Kidney (tissue), 14 donors: ENCODE data around the gene LZTS2. TPM values are rescaled to one million over a fixed set of nuclear protein-coding genes. Genes with fewer than 3 reads are reported as not detected.
A peak's percentile ranks its signal among the peaks of the same experiment; 100 is the strongest.

Experiments used
- DNase-seq, 5 donors: peaks; one replicate each; pipeline ENCODE4 v3.0.0-alpha.2; 2013 to 2020
- FAIRE-seq: peaks from 2 replicates; lab custom pipeline; 2012; peaks lifted over from hg19 to GRCh38; lab: Jason Lieb, UNC
- H3K27ac ChIP-seq, 2 donors: one replicate each; pipeline ENCODE4 v1.7.0; 2013; ENCODE audit warnings: low read depth in 2 of 2, low read length in 2 of 2, inconsistent platforms in 1 of 2
- H3K27me3 ChIP-seq: one replicate; pipeline ENCODE4 v1.7.1; 2013; ENCODE audit warnings: low read length, inconsistent platforms; ENCODE audit not compliant: control insufficient read depth, insufficient read depth
- H3K36me3 ChIP-seq, 3 donors: one replicate each; pipeline versions ENCODE4 v1.7.0 to v1.7.1; 2013; ENCODE audit warnings: low read length in 3 of 3, control low read depth in 1 of 3, inconsistent platforms in 1 of 3; ENCODE audit not compliant: insufficient read depth in 3 of 3, control insufficient read depth in 2 of 3
- H3K4me1 ChIP-seq, 3 donors: one replicate each; pipeline versions ENCODE4 v1.7.0 to v1.7.1; 2013; ENCODE audit warnings: low read length in 3 of 3, inconsistent platforms in 1 of 3, low read depth in 1 of 3; ENCODE audit not compliant: control insufficient read depth in 2 of 3, insufficient read depth in 2 of 3
- H3K4me3 ChIP-seq, 3 donors: one replicate each; pipeline versions ENCODE4 v1.7.0 to v1.8.1; 2013; ENCODE audit warnings: low read length in 3 of 3, control low read depth in 1 of 3, inconsistent platforms in 1 of 3
- H3K9ac ChIP-seq, 3 donors: one replicate each; pipeline versions ENCODE4 v1.7.0 to v1.7.1; 2013; ENCODE audit warnings: low read length in 3 of 3, control low read depth in 1 of 3, inconsistent platforms in 1 of 3
- H3K9me3 ChIP-seq, 3 donors: one replicate each; pipeline versions ENCODE4 v1.7.0 to v1.7.1; 2013; ENCODE audit warnings: low read length in 3 of 3, control low read depth in 1 of 3, inconsistent platforms in 1 of 3; ENCODE audit not compliant: control insufficient read depth in 2 of 3, insufficient read depth in 1 of 3
- intact Hi-C: fragments of 100-400 bp; cut with DNase I; formaldehyde crosslinking; loops from one replicate; pipeline ENCODE4 v1.11.1; 2022
- polyA plus RNA-seq: library from polyadenylated mRNA; stranded (reverse); fragments of 350-450 nt; fragmentation: Illumina TruSeq; extraction: RNeasy Lipid Tissue Mini Kit (QIAGEN cat#74804); gene quantifications from one replicate; pipeline ENCODE4 v1.2.3, GENCODE V29; 2014; ENCODE audit warnings: low read depth, low replicate concordance; ENCODE audit not compliant: insufficient read depth
- total RNA-seq: library from RNA; stranded (reverse); fragmentation: NEBNext Ultra II Directional; extraction: Animal tissue kit (Norgen Biotek cat#: 25700); gene quantifications from one replicate; pipeline ENCODE4 v1.2.1, GENCODE V29; 2021
- TF ChIP-seq, protein P1 (sequence below): IDR thresholded peaks from 3 replicates; pipeline ENCODE4 v1.5.1; 2012; ENCODE audit warnings: mild to moderate bottlenecking, moderate library complexity, borderline replicate concordance; ENCODE audit not compliant: insufficient read depth; ENCODE audit errors: extremely low read depth
- donor health status: control.
- donor health status: control.
- donor health status: control.
- donor health status: control.
- donor health status: control.
- donor health status: DM: yes; HTN: yes; CAD: no.
- donor health status: Normal renal cell carcinoma (clear cell type).

The LZTS2 gene
- total and polyA plus RNA-seq, 2 donors from 2014 or later, result 47.3 to 54.7 TPM

DNA sequence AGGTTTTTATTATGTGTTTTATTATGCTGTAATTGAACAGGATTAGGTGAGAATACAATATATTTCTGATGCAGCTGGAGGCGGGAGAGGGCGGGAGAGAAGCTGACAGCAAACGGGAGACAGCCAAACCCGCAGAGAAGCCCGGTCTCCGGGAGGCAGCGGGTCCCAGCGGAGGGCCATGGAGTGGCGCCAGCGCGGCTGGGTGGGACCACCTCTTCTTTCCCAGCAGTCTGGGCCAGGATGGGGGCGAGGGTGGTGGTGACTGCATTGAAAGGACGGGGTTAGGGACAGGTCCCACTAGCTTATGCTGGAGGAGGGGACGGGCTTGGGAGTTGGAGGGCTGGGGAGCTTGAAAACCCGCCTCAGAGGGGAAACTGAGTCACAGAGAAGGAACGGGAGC, 47.7 kb downstream of the LZTS2 start:
- FAIRE-seq, result no peak
- peak in 1 of 5 donors; percentile 58 for DNase-seq
- TF ChIP-seq, protein P1, sequence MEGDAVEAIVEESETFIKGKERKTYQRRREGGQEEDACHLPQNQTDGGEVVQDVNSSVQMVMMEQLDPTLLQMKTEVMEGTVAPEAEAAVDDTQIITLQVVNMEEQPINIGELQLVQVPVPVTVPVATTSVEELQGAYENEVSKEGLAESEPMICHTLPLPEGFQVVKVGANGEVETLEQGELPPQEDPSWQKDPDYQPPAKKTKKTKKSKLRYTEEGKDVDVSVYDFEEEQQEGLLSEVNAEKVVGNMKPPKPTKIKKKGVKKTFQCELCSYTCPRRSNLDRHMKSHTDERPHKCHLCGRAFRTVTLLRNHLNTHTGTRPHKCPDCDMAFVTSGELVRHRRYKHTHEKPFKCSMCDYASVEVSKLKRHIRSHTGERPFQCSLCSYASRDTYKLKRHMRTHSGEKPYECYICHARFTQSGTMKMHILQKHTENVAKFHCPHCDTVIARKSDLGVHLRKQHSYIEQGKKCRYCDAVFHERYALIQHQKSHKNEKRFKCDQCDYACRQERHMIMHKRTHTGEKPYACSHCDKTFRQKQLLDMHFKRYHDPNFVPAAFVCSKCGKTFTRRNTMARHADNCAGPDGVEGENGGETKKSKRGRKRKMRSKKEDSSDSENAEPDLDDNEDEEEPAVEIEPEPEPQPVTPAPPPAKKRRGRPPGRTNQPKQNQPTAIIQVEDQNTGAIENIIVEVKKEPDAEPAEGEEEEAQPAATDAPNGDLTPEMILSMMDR, result no peak
- Histone ChIP-seq H3K36me3 (no peaks in the 10 kb centered on the region), H3K4me1 (peaks cover under 1 to 9% (median 6%) of the 10 kb centered on the region in 3 donors), H3K9me3 (no peaks in the 10 kb centered on the region), H3K9ac (no peak overlapping the region), H3K4me3 (no peak overlapping the region), H3K27me3 (peaks cover 30% of the 10 kb centered on the region), H3K27ac (no peak overlapping the region)
- intact Hi-C loops, result no loop called here

DNA sequence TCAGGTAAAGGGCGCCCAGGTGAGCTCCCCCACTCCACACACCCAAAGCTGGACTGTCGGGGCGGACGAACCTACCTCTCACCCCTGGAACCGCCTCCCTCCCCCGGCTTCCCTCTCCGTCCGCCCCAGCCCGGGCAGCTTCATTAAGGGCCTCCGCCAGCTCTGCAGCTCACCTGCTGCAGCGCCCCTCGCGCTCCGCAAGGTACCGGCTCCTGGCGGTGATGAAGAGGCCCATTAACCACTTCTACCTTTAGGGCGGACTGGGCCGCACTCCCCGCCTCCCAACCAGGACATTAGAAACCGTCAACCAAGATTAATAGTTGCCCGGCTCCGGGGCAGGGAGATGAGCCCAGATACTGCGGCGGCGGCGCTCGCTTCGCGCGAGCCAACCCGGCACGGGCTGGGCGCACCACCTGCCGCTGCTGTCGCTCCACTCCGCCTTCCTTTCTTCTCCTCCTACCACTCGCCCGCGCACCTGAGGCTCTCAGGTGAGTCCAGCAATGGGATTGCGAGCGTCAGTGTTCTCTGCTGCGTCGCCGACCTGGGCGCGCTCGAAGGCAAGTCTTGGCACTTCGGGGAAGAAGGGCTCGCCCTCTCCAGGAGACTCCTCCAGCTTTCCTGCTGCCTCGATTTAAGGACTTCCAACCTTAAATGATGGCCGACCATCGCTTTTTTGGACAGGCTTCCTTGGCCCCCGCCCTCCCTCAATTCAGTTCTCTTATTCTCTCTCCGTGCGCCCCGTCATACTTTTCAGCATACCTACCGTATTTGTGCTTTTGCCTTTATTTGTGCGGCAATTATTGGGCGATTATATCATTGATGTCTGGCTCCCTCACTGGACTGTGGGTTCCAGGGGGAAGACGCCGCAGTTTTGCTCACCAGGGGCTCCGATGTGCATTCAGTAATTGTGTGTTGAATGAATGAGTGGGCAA, 48.6 kb downstream of the LZTS2 start:
- H3K9me3 ChIP-seq, result no peaks in the 10 kb centered on the region
- TF ChIP-seq, protein P1, result no peak
- DNase-seq, result peak; percentile 52 to 75 (median 65)
- no peak overlapping the region for H3K9ac ChIP-seq
- H3K27ac ChIP-seq, result no peak overlapping the region
- H3K27me3 ChIP-seq, result peaks cover 30% of the 10 kb centered on the region
- FAIRE-seq, result no peak
- no peak overlapping the region for H3K4me3 ChIP-seq
- no peaks in the 10 kb centered on the region for H3K36me3 ChIP-seq
- H3K4me1 ChIP-seq, result peaks cover 0 to 4% (median 3%) of the 10 kb centered on the region in 3 donors
- intact Hi-C loops, result no loop called here

DNA sequence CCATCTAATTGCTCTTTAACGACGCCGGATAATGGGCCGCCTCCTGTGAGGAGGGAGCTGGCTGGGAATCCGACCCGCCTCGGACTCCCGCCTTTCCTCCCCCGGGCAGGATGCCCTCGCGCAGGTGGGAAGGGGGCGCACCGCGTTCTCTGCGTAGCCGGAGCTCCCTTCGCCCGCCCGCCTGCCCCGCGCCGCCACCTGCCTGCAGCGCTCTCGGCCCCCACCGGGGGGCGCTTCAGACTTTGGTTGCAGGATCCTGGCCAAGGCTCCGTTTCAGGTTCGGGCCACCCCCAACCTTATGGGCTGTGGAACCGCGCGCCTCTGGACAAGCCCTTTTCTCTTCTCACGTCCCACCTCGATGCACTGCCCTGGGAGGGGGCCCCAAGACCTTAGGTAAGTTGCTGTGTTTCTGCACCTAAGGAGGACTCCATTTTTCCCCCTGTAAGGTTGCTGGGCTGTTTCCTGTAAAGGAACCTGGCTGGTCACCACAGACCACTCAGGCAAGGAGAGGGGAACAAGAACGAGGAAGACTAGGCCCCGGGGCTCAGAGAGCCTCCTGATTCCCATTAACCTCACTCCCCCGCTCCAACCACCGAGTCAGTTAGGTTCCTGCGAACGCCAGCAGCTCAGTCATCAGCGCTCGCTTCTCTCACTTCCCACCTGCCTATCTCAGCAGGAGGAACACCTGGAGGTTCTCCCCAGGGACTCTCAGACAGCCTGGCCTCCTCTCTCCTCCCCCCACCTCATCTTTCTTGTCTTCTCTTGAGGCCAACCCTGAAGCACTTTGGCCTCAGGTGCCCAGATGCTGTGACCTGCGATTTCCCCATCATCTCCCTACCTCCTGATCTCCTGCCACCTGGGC, 50.8 kb downstream of the LZTS2 start:
- H3K9me3 ChIP-seq, result no peaks in the 10 kb centered on the region
- DNase-seq (peak; percentile 79 to 89 (median 81)), FAIRE-seq (no peak)
- H3K9ac ChIP-seq, result no peak overlapping the region
- H3K27me3 ChIP-seq, result peaks cover 30% of the 10 kb centered on the region
- TF ChIP-seq, protein P1, result peak; percentile 52
- no peaks in the 10 kb centered on the region for H3K36me3 ChIP-seq
- no peak overlapping the region for H3K27ac ChIP-seq
- H3K4me1 ChIP-seq, result no peaks in the 10 kb centered on the region
- H3K4me3 ChIP-seq, result no peak overlapping the region
- intact Hi-C loops, result no loop called here
